Fibroblast of lung (primary cell): ENCODE measurements around the gene SFMBT2. TPM values are rescaled to one million over a fixed set of nuclear protein-coding genes. Genes with fewer than 3 reads are reported as not detected.
A peak's percentile ranks its signal among the peaks of the same experiment; 100 is the strongest.

Experiments used
- DNase-seq, 2 donors: peaks; one replicate each; pipeline versions ENCODE4 v3.0.0 to v3.0.0-alpha.2; 2010; ENCODE audit warnings: low read depth in 2 of 2
- H2AFZ ChIP-seq: 2 replicates; pipeline ENCODE4 v1.5.1; 2012; ENCODE audit warnings: low read length, control low read depth, inconsistent platforms
- H3K27ac ChIP-seq: 2 replicates; pipeline ENCODE4 v1.5.1; 2011; ENCODE audit warnings: low read length, control low read depth; ENCODE audit not compliant: insufficient read depth
- H3K27me3 ChIP-seq: 2 replicates; pipeline ENCODE4 v1.5.1; 2011; ENCODE audit warnings: mild to moderate bottlenecking, low read length; ENCODE audit not compliant: control insufficient read depth, insufficient read depth
- H3K36me3 ChIP-seq: 2 replicates; pipeline ENCODE4 v1.5.1; 2011; ENCODE audit warnings: low read length; ENCODE audit not compliant: control insufficient read depth, insufficient read depth
- H3K4me1 ChIP-seq: 2 replicates; pipeline ENCODE4 v1.5.1; 2011; ENCODE audit warnings: low read length; ENCODE audit not compliant: control insufficient read depth, insufficient read depth; ENCODE audit errors: extremely low read depth
- H3K4me2 ChIP-seq: 2 replicates; pipeline ENCODE4 v1.5.1; 2011; ENCODE audit warnings: low read length, control low read depth; ENCODE audit not compliant: insufficient read depth; ENCODE audit errors: extremely low read depth
- H3K4me3 ChIP-seq, 4 experiments: fragments of 200-600 bp in 1 of 4; sonication (generic) in 1 of 4; replicated peaks in 1 of 4; 2 replicates each; pipeline ENCODE4 v1.5.1; 2011 to 2016; ENCODE audit warnings: low read length in 4 of 4, low read depth in 3 of 4, mild to moderate bottlenecking in 3 of 4, control low read depth in 2 of 4, inconsistent platforms in 1 of 4, mixed read lengths in 1 of 4; ENCODE audit not compliant: insufficient read depth in 1 of 4; ENCODE audit errors: control extremely low read depth in 1 of 4
- H3K79me2 ChIP-seq: 2 replicates; pipeline ENCODE4 v1.5.1; 2012; ENCODE audit warnings: mild to moderate bottlenecking, low read length, inconsistent platforms; ENCODE audit not compliant: control insufficient read depth, insufficient read depth
- H3K9ac ChIP-seq: 2 replicates; pipeline ENCODE4 v1.5.1; 2011; ENCODE audit warnings: mild to moderate bottlenecking, low read length, control low read depth; ENCODE audit not compliant: insufficient read depth
- H3K9me3 ChIP-seq: 2 replicates; pipeline ENCODE4 v1.5.1; 2012; ENCODE audit warnings: low read depth, low read length; ENCODE audit not compliant: control insufficient read depth, insufficient read depth
- H4K20me1 ChIP-seq: 2 replicates; pipeline ENCODE4 v1.5.1; 2011; ENCODE audit warnings: low read length; ENCODE audit not compliant: control insufficient read depth, insufficient read depth; ENCODE audit errors: extremely low read depth
- EZH2 ChIP-seq: IDR thresholded peaks from 2 replicates; pipeline ENCODE4 v1.5.1; 2012; ENCODE audit warnings: low read length, control low read depth, mild to moderate bottlenecking; ENCODE audit errors: missing control alignments
- polyA plus RNA-seq, 2 donors: library from polyadenylated mRNA; depleted of rRNA in 1 of 2; stranded (reverse) in 1 of 2; unstranded in 1 of 2; fragments of >200 nt; gene quantifications; 2 replicates each; pipeline ENCODE4 v1.2.1, GENCODE V29; 2011 to 2012; ENCODE audit warnings: missing spikeins in 1 of 2
- total RNA-seq: library from RNA; depleted of rRNA; stranded (reverse); fragments of >200 nt; gene quantifications from 2 replicates; pipeline ENCODE4 v1.2.1, GENCODE V29; 2014
- TF ChIP-seq, protein P1 (sequence below), 2 donors: IDR thresholded peaks in 1 of 2; conservative IDR thresholded peaks in 1 of 2; 1 replicate in 1 of 2; 2 replicates in 1 of 2; pipeline ENCODE4 v1.5.1; 2011 to 2012; ENCODE audit warnings: low read length in 2 of 2, control low read depth in 1 of 2, inconsistent platforms in 1 of 2, low read depth in 1 of 2, mild to moderate bottlenecking in 1 of 2

The SFMBT2 gene
- total and polyA plus RNA-seq, 2 donors (not counting 1 experiment from before 2014, with no cell fraction given): 0.52 to 2.5 TPM

DNA sequence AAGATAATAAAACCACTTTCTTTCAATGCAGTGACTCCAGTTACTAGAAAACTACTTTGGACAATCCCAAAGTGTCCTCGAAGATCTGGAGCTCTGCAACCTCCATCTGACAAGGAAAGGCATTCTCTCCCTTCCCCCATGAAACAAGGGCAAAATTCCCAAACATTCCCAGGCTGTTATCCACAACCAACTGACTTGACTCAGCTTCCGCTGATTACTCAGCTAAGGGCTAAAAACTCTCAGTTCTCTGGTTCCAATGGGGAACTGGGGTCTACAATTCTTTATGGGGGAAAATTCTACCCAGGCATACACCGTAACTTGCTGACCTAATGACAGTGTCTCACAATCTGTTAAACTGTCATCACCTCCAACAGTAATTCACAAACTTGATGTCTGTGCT, 48.4 kb downstream of the SFMBT2 start:
- Histone ChIP-seq H3K9me3 (no peaks in the 10 kb centered on the region), H3K9ac (no peak overlapping the region)
- DNase-seq: peak in 1 of 2 donors; percentile 73

DNA sequence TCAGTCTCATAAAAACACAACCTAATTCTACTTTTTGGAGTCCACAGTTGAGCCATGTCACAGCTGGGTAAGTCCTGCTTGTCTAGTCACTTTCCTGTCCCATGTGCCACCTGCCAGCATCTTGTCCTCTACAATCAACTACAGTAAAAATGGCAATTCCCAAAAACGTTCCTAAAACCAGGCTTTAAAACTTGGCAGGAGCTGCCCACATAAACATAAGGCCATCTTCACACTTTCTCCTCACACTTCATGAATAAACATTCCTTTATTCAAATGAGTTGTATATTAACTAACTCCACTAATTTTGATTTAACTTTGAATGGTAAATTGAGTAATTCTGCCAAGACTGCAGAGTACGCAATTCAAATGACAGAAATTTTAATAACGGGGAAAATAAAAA, 49.5 kb downstream of the SFMBT2 start:
- H3K4me2 ChIP-seq: no peak overlapping the region
- H3K4me3 ChIP-seq: no peak overlapping the region
- H3K79me2 ChIP-seq: no peaks in the 10 kb centered on the region
- H3K27ac ChIP-seq: no peak overlapping the region
- no peaks in the 10 kb centered on the region for H3K27me3 ChIP-seq
- no peaks in the 10 kb centered on the region for H3K4me1 ChIP-seq
- H3K36me3 ChIP-seq: no peaks in the 10 kb centered on the region
- H4K20me1 ChIP-seq: no peaks in the 10 kb centered on the region
- no peak for TF ChIP-seq EZH2
- TF ChIP-seq, protein P1, sequence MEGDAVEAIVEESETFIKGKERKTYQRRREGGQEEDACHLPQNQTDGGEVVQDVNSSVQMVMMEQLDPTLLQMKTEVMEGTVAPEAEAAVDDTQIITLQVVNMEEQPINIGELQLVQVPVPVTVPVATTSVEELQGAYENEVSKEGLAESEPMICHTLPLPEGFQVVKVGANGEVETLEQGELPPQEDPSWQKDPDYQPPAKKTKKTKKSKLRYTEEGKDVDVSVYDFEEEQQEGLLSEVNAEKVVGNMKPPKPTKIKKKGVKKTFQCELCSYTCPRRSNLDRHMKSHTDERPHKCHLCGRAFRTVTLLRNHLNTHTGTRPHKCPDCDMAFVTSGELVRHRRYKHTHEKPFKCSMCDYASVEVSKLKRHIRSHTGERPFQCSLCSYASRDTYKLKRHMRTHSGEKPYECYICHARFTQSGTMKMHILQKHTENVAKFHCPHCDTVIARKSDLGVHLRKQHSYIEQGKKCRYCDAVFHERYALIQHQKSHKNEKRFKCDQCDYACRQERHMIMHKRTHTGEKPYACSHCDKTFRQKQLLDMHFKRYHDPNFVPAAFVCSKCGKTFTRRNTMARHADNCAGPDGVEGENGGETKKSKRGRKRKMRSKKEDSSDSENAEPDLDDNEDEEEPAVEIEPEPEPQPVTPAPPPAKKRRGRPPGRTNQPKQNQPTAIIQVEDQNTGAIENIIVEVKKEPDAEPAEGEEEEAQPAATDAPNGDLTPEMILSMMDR (conservative IDR thresholded peaks at IDR 0.05 in 1 of 2, IDR thresholded peaks at IDR 0.05 in 1 of 2; ENCODE audit: low read depth in 1 of 2, low read length in 2 of 2): no peak
- H3K9ac ChIP-seq: no peak overlapping the region
- H2AFZ ChIP-seq: no peak overlapping the region
- DNase-seq: no peak
- H3K9me3 ChIP-seq: no peaks in the 10 kb centered on the region

More for the DNA sequence above, 48.4 kb downstream of the SFMBT2 start:
- Histone ChIP-seq H3K4me3 (no peak overlapping the region), H3K79me2 (no peaks in the 10 kb centered on the region), H3K4me2 (no peak overlapping the region), H3K36me3 (no peaks in the 10 kb centered on the region), H3K27ac (no peak overlapping the region), H3K4me1 (no peaks in the 10 kb centered on the region), H2AFZ (no peak overlapping the region), H3K27me3 (no peaks in the 10 kb centered on the region), H4K20me1 (no peaks in the 10 kb centered on the region)
- no peak for TF ChIP-seq EZH2
- TF ChIP-seq, protein P1 (conservative IDR thresholded peaks at IDR 0.05 in 1 of 2, IDR thresholded peaks at IDR 0.05 in 1 of 2; ENCODE audit: low read depth in 1 of 2, low read length in 2 of 2): no peak

DNA sequence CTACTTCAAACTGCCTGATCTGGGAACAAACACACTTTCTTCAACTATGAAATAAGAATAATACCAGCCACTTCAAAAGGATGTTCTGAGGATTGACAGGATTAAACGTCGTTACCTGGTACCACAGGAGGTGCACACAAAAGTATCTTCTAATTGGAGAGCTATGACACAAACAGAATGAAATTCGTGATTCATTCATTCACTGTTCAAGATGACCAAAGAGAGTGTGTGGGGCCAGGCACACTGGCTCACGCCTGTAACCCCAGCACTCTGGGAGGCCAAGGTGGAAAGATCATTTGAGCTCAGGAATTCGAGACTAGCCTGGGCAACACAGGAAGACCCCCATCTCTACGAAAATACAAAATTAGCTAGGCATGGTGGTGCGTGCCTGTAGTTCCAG, 50.9 kb downstream of the SFMBT2 start:
- Histone ChIP-seq H3K9ac (no peak overlapping the region), H3K4me2 (no peak overlapping the region), H3K36me3 (no peaks in the 10 kb centered on the region), H3K4me1 (no peaks in the 10 kb centered on the region), H3K27me3 (no peaks in the 10 kb centered on the region), H3K79me2 (no peaks in the 10 kb centered on the region), H3K4me3 (no peak overlapping the region), H3K27ac (no peak overlapping the region), H2AFZ (no peak overlapping the region), H3K9me3 (no peaks in the 10 kb centered on the region), H4K20me1 (no peaks in the 10 kb centered on the region)
- DNase-seq: no peak
- TF ChIP-seq, protein P1 (conservative IDR thresholded peaks at IDR 0.05 in 1 of 2, IDR thresholded peaks at IDR 0.05 in 1 of 2; ENCODE audit: low read depth in 1 of 2, low read length in 2 of 2): no peak
- no peak for TF ChIP-seq EZH2
